DMS79 treated with DMSO at 0.1 percent for 48 hours (cell line): Measurements from ENCODE around the gene SPECC1.
"Not testable (repeated sequence)": the region's sequence is repeated elsewhere in the genome, so short reads cannot be mapped to it uniquely, and the experiment has no call there.

ENCODE experiments used
- DNase-seq: peaks from one replicate; lab custom pipeline; 2025; lab: John Stamatoyannopoulos, UW

Gene SPECC1

DNA sequence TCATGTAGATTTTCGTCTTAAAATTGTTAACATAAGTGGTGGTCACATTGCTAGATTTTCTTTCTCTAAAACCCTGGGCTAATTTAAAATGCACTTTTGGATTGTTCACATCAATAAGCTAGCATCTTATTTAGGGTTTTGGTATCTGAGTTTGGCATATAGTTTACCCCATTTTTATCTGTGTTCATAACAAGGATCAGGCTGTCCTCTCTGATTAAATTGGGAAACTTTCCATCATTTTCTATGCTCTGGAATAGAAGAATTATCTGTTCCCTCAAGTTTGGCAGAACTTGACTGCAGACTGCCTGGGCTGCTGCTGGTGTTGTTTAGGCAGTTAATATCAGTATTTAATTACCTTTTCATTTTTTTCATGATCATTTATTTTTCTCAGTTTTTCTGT, 1.8 kb downstream of the SPECC1 start:
- DNase-seq = peak; percentile 30

DNA sequence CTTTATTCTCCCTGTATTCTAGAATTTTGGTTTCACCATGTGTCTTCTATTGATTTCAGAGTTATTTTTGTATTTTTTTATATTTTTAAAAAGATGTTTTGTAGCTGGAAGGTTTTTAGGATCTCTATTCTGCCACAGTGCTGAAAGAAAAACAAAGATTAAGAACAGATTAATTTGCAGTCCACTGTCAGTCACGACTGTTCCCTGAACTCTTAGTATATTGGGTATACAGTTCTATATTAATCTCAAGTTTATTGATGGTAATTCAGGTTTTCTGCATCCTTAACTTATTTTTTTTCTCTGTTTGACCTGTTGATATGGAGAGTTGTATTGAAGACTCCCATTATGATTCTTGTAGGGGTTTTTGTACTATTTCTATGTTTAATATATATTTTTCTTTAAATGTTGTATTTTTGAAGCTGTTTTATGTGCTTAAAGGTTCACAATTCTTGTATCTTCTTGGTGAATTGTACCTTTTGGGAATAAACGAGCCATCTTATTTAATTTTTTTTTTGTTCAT, 2.9 kb downstream of the SPECC1 start:
- DNase-seq = no peak

DNA sequence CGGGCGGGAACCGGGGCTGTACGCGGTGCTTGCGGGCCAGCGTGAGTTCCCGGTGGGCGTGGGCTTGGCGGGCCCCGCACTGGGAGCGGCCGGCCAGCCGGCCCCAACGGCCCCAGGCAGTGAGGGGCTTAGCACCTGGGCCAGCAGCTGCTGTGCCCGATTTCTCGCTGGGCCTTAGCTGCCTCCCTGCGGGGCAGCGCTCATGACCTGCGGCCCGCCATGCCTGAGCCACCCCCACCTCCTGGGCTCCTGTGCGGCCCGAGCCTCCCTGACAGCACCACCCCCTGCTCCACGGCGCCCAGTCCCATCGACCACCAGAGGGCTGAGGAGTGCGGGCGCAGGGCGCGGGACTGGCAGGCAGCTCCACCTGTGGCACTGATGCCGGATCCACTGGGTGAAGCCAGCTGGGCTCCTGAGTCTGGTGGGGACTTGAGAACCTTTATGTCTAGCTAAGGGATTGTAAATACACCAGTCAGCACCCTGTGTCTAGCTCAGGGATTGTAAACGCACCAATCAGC, 7.4 kb downstream of the SPECC1 start:
- DNase-seq = not testable (repeated sequence)

GRCh38 chr17:20022701-20023100, 13.5 kb downstream of the SPECC1 start:
- DNase-seq = no peak

- DNase-seq = no peak
Measured at GRCh38 chr17:20026960-20027359, 17.8 kb downstream of the SPECC1 start.

DNA sequence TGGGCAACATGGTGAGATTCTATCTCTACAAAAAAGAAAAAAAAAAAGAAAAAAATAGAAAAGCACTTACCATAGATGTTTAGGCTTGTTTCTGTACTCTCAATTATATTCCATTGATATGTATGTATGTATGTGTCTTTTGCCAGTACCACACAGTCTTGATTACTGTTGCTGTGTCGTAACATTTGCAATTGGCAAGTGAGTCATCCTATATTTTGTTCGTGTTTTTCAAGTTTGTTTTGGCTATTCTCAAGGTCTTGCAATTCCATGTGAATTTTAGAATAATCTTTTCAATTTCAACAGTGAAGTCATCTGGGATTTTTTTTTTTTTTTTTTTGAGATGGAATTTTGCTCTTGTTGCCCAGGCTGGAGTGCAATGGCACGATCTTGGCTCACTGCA, 19.3 kb downstream of the SPECC1 start:
- DNase-seq = no peak

DNA sequence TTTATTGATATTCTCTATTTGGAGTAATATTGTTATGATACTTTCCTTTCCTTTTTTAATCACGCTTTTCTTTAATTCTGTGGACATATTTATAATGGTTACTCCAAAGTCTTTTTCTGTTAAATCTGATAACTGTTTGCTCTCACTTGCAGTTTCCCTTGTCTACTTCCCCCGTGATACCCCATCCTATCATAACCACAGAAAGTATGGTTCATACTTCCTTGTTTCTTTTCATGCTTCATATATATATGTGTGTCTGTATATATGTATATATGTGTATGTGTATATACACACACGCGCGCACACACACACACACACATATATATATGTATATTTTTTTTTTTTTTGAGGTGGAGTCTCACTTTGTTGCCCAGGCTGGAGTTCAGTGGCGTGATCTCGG, 23.5 kb downstream of the SPECC1 start:
- DNase-seq = no peak

DNA sequence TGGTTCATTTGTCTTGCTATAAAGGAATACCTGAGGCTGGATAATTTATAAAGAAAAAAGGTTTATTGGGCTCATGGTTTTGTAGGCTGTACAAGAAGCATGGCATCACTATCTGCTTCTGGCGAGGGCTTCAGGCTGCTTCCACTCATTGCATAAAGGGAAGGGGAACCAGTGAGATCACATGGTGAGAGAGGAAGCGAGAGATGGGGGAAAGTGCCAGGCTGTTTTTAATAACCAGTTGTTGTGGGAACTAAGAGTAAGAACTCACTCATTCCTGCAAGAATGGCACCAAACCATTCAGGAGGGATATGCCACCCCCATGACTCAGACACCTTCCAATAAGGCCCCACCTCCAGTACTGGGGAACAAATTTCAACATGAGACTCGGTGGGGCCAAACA, 24.3 kb downstream of the SPECC1 start:
- no peak for DNase-seq

DNA sequence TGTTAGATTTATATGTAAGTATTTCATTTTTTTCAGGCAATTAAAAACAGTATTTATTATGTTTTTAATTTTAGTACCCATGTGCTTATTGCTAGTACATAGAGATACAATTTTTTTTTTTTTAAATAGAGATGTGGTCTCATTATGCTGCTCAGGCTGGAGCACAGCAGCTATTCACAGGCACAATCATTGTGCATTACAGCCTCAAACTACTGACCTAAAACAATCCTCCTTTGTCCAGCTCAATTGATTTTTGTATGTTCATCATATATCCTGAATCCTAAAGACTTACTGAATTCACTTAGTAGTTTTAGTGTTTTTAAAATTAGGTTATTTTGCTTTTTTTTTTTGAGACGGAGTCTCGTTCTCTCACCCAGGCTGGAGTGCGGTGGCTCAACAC, 26.3 kb downstream of the SPECC1 start:
- DNase-seq = no peak

DNA sequence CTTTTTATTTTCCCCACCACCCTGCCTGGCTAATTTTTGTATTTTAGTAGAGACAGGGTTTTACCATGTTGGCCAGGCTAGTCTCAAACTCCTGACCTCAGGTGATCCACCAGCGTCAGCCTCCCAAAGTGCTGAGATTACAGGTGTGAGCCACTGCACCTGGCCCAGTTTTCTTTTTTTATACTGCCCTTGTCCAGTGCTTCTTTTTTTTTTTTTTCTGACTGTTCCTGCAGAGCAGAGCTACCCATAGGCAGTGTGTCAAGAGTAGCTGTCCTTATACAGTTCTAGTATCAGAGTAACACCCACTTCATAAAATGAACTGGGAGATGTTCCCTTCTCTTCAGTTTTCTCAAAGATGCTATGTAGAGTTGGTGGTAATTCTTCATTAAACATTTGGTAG, 28.1 kb downstream of the SPECC1 start:
- DNase-seq = not testable (repeated sequence)

- DNase-seq = no peak
Measured at GRCh38 chr17:20039037-20039436, 29.9 kb downstream of the SPECC1 start.

DNA sequence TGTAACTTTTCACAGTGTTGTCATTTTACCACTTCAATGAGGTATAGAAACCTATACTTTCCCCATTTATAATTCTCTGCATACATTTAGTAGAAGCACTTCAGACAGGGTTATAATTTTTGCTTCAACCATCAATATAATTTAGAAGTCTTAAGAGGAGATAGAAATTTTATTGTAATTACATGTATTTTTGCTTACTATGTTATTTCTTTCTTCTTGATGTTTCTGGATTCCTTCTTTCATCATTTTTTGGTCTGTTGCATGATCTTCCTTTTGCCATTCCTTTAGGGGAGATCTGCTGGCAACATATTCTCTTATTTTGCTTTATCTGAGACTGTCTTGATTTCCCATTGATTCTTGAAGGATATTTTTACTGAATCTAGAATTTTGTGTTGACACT, 31.1 kb downstream of the SPECC1 start:
- no peak for DNase-seq

GRCh38 chr17:20043021-20043420, 33.9 kb downstream of the SPECC1 start:
- DNase-seq = no peak

DNA sequence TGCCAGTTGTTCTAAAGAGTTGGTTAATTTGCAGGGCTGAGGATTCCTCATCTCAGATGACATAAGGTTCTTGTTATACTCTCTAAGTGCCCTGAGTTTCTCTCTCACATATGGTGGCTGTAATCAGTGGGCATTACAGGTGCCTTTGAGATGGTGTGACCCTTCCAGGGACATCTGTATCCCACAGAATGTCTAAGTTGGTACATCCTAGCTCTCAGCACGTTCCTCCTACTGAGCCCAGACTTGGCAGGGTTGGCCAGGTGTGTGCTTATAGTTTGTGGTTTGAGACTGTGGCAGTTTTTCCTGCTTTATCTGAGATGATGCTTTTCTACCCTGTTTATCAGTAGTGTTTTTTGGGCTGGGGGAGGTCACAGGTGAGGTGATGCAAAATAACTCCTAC, 36.3 kb downstream of the SPECC1 start:
- DNase-seq = no peak

DNA sequence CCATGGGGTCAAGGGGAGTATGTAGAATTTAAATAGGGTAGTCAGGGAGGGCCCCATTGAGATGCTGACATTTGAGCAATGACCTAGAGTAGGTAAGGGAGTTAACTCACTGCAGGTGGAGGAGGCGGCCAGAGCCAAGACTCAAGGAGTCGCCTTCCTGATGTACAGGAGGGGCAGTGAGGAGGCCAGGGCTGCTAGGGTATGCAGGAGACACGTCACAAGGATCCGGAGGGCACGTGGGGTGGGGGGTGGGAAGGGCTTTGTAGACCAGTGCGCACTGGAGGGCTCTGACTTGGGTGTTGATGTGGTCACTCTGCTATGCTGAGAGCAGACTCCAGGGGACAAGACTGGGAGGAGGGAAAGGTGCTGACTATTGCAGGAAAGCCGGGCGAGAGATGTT, 37.5 kb downstream of the SPECC1 start:
- DNase-seq = no peak

DNA sequence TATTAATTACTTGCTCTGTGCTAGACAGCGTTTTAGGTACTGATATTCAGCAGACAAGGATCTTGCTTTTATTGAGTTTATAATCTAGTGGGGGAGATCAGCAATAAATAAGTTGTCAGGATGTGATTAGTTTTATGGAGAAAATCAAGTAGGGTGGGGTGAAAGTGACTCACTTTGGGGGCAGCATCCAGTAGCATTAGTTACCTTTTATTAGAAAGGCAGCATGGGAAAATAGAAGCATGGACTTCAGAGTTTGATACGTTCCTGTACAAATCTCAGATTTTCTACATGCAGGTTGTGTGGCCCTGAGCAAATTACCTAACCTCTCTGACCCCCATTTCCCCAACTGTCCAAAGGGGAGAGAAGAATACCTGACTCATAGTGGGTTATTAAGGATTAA, 42.5 kb downstream of the SPECC1 start:
- no peak for DNase-seq

DNA sequence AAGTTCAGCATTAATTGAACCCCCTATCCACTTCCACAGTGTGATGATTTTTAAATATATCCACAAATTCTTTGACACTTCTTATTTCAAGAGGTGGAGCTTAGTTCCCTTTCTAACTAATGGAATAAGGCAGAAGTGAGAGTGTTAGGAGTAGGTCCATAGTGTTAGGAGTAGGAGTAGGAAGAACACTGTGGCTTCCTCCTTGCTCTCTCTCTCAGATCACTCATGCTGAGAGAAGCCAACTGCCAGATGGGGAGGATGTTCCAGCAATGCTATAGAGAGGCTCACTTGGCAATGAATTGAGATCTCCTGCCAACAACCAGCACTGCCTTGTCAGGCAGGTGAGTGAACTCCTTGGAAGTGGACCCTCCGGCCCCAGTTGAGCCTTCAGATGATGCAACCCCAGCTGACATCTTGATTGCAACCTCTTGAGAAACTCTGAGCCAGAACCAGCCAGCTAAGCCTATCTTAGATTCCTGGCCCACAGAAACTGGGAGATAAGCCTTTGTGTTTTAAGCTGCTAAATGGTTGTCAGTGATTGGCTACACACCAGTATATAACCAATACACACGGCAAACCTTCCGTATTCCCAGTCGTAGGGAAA, 44.3 kb downstream of the SPECC1 start:
- DNase-seq = no peak

- DNase-seq = peak; percentile 18
Measured at GRCh38 chr17:20059728-20060188, 50.6 kb downstream of the SPECC1 start.

- DNase-seq = peak; percentile 30
Measured at GRCh38 chr17:20063665-20064648, 54.8 kb downstream of the SPECC1 start.

DNA sequence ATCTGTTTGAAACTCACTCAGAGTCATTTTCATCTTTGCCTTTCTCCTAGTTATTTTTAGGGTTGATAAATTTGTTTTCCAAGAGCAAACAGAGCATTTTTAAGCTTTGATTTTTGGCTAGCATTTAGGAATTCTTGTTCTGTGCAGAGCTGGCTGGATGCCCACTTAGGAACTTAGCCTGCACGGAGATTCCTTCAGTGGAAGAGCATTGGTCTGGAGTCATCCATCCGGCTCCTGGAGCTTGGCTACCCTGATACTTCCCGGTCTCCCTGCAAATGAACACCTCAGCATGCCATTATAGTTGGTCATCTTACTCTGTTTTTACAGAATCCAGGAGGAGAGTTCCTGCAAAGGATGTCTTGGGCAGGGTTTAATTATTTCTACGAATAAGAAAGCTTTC, 57.1 kb downstream of the SPECC1 start:
- no peak for DNase-seq

- DNase-seq = no peak
Measured at GRCh38 chr17:20067711-20068110, 58.6 kb downstream of the SPECC1 start.

DNA sequence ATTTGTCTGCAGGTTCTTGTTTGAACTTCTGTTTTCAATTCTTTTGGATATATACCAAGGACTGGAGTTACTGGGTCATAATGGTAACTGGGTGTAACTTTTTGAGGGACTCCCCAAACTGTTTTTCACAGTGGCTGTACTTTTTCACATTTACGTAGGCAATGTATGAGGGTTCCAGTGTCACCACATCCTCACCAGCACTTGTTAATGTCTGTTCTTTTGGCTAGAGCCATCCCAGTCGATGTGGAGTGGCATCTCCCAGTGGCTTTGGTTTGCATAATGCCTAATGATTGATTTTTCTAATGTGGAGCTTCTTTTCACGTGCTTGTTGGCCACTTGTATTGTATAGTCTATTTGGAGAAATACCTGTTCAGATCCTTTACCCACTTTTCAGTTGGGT, 59.3 kb downstream of the SPECC1 start:
- DNase-seq = no peak
